Measurements from ENCODE around the gene SHD. TPM values are rescaled to one million over a fixed set of nuclear protein-coding genes. Genes with fewer than 3 reads are reported as not detected.
A peak's percentile ranks its signal among the peaks of the same experiment; 100 is the strongest.

The SHD gene
- total and polyA plus RNA-seq, 9 of the 15 experiments (the other 6 are each of a cell fraction or from before 2014, with no cell fraction given) = 0.05 to 0.62 (median 0.15) TPM; not detected in 5

- ChIA-PET POLR2A (interaction anchor here (1.6 kb wide), 1 partner anchor 12 kb away, joined by 3 read pairs; the partner anchor contains the start of gene FSD1), CTCF (ENCODE audit: low intra/inter-chr PET ratio) (no interaction called here)
- Histone ChIP-seq H3K4me2 (ENCODE audit: insufficient read depth, low read length) (no peak overlapping the region), H4K20me1 (replicated peaks; ENCODE audit: control insufficient read depth, insufficient read depth, low read length) (no peaks in the 10 kb centered on the region), H3K9ac (ENCODE audit: insufficient read depth in 1 of 2, low read depth in 2 of 2, low read length in 2 of 2) (no peak overlapping the region), H3K79me2 (ENCODE audit: control insufficient read depth, insufficient read depth, low read length) (no peaks in the 10 kb centered on the region), H3K9me1 (ENCODE audit: control insufficient read depth, insufficient read depth, low read length) (no peaks in the 10 kb centered on the region), H3K4me1 (replicated peaks in 1 of 2; ENCODE audit: control insufficient read depth in 2 of 2, insufficient read depth in 2 of 2, low read length in 2 of 2) (peaks cover 6 to 27% of the 10 kb centered on the region in 2 experiments; a peak in 4 of 5 replicates), H3K4me3 (no peak overlapping the region), H3K9me3 (replicated peaks; ENCODE audit: control insufficient read depth, insufficient read depth, low read depth, low read length) (no peaks in the 10 kb centered on the region), H3K27ac (ENCODE audit: extremely low read depth, low read depth, low read length) (no peak overlapping the region), H3K36me3 (ENCODE audit: control insufficient read depth, insufficient read depth, low read length) (no peaks in the 10 kb centered on the region), H3K27me3 (ENCODE audit: control insufficient read depth in 2 of 2, insufficient read depth in 2 of 2, low read length in 2 of 2) (peaks cover 3 to 8% of the 10 kb centered on the region in 2 experiments; a peak in 2 of 5 replicates), H2AFZ (ENCODE audit: low read depth, low read length) (no peak overlapping the region)
- in situ Hi-C loops (cut with MboI) = no loop called here
- DNase-seq (ENCODE audit: extremely low read depth in 1 of 4, low spot score in 3 of 4) = no peak
- FAIRE-seq = no peak
- intact Hi-C loops (cut with micrococcal nuclease) = no loop called here
- no TSS peak for BruUV-seq (replicated peaks)
- 25% methylated on average over 4 of the region's 15 CpGs for WGBS (ENCODE audit: insufficient coverage, low coverage, missing lambda C conversion rate)
- 0 out of 3 replicates have a peak, but pooled peaks have one; percentile 18 for ATAC-seq
- no peak for TF ChIP-seq ZNF253 (CRISPR knock-in tag; conservative IDR thresholded peaks at IDR 0.05)
- TF ChIP-seq ZNF551 (CRISPR knock-in tag; IDR thresholded peaks at IDR 0.05) = no peak
- TF ChIP-seq ZBTB12 (CRISPR knock-in tag; IDR thresholded peaks at IDR 0.05) = no peak
- TF ChIP-seq E4F1 (CRISPR knock-in tag; IDR thresholded peaks at IDR 0.05; ENCODE audit: borderline replicate concordance) = no peak
- no peak for TF ChIP-seq ZNF143 (CRISPR knock-in tag; IDR thresholded peaks at IDR 0.05)
- TF ChIP-seq RBM17 (IDR thresholded peaks at IDR 0.05; ENCODE audit: borderline replicate concordance, low read depth, low read length) = no peak
- TF ChIP-seq ZBTB5 (IDR thresholded peaks at IDR 0.05) = no peak
- TF ChIP-seq MXI1 (IDR thresholded peaks at IDR 0.05; ENCODE audit: low read depth, low read length) = no peak
- no peak for TF ChIP-seq HOMEZ (CRISPR knock-in tag; IDR thresholded peaks at IDR 0.05)
- TF ChIP-seq RCOR1 (IDR thresholded peaks at IDR 0.05; ENCODE audit: borderline replicate concordance in 1 of 2, low read depth in 2 of 2, low read length in 2 of 2) = no peak
- no peak for TF ChIP-seq ZFX (CRISPR knock-in tag; IDR thresholded peaks at IDR 0.05)
- no peak for TF ChIP-seq STAT5A (IDR thresholded peaks at IDR 0.05; ENCODE audit: borderline replicate concordance, low read length)
- no peak for TF ChIP-seq RBM39 (optimal IDR thresholded peaks at IDR 0.05; ENCODE audit: low read depth, low read length)
- TF ChIP-seq ZNF695 (CRISPR knock-in tag; IDR thresholded peaks at IDR 0.05) = no peak
Observed at GRCh38 chr19:4292515-4292914, 13.4 kb downstream of the SHD start.
